ENCODE data around the gene FBXO41.

The FBXO41 gene

DNA sequence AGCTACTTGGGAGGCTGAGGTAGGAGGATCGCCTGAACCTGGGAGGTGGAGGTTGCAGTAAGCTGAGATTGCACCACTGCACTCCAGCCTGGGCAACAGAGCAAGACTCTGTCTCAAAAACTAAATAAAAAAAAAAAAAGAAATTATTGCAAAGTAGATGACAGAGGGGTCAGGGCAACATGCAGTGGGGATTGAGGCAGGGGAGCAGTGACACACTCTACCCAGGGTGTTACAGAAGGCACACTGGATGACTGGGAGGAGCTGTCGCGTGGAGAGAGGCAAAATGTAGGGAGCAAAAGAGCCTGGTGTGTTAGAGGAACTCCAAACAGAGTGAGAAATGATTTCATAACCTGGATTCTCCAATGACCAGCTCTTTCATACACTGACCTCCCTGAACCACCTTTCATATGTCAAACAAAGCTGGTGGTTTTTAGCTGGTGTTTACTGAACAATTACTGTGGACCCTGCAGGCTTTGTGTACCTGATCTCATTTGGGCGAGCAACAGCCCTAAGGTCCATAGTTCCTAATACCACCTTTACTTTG lies 22.1 kb downstream of the FBXO41 start:
- Histone ChIP-seq H3K4me3 (ENCODE audit: low read length) (no peak overlapping the region), H3K4me1 (ENCODE audit: control insufficient read depth, low read length) (peaks cover 14% of the 10 kb centered on the region), H3K4me2 (ENCODE audit: low read length) (no peak overlapping the region), H3K9me3 (ENCODE audit: control insufficient read depth, insufficient read depth, low read length) (no peaks in the 10 kb centered on the region), H3K36me3 (ENCODE audit: control insufficient read depth, low read length) (peaks cover 85% of the 10 kb centered on the region), H4K20me1 (ENCODE audit: control insufficient read depth, insufficient read depth, low read depth, low read length) (0 out of 2 replicates have a peak, but pooled peaks cover 2% of the 10 kb centered on the region), H3K9me2 (replicated peaks; ENCODE audit: control insufficient read depth, low read length) (no peaks in the 10 kb centered on the region), H3K27ac (ENCODE audit: low read depth, low read length) (no peak overlapping the region), H3K27me3 (ENCODE audit: control insufficient read depth, low read length) (no peaks in the 10 kb centered on the region), H3F3A (ENCODE audit: control insufficient read depth, insufficient read depth) (no peaks in the 10 kb centered on the region), H3K79me2 (ENCODE audit: control insufficient read depth, low read length) (peaks cover 11% of the 10 kb centered on the region)
- TF ChIP-seq, protein P1, sequence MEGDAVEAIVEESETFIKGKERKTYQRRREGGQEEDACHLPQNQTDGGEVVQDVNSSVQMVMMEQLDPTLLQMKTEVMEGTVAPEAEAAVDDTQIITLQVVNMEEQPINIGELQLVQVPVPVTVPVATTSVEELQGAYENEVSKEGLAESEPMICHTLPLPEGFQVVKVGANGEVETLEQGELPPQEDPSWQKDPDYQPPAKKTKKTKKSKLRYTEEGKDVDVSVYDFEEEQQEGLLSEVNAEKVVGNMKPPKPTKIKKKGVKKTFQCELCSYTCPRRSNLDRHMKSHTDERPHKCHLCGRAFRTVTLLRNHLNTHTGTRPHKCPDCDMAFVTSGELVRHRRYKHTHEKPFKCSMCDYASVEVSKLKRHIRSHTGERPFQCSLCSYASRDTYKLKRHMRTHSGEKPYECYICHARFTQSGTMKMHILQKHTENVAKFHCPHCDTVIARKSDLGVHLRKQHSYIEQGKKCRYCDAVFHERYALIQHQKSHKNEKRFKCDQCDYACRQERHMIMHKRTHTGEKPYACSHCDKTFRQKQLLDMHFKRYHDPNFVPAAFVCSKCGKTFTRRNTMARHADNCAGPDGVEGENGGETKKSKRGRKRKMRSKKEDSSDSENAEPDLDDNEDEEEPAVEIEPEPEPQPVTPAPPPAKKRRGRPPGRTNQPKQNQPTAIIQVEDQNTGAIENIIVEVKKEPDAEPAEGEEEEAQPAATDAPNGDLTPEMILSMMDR (IDR thresholded peaks at IDR 0.05; ENCODE audit: low read depth, low read length, poor library complexity, severe bottlenecking), result no peak
- no peak for TF ChIP-seq EZH2phosphoT487 (IDR thresholded peaks at IDR 0.05; ENCODE audit: borderline replicate concordance, low read length)

- TF ChIP-seq, protein P1 (IDR thresholded peaks at IDR 0.05; ENCODE audit: low read depth, low read length, poor library complexity, severe bottlenecking), result peak; percentile 49
- no peak for TF ChIP-seq EZH2phosphoT487 (IDR thresholded peaks at IDR 0.05; ENCODE audit: borderline replicate concordance, low read length)
- Histone ChIP-seq H3F3A (ENCODE audit: control insufficient read depth, insufficient read depth) (no peaks in the 10 kb centered on the region; the same call in 1 of the 2 replicates), H3K27ac (ENCODE audit: low read depth, low read length) (no peak overlapping the region), H3K79me2 (ENCODE audit: control insufficient read depth, low read length) (no peaks in the 10 kb centered on the region), H3K4me3 (ENCODE audit: low read length) (no peak overlapping the region), H3K4me1 (ENCODE audit: control insufficient read depth, low read length) (peaks cover 14% of the 10 kb centered on the region), H3K9me3 (ENCODE audit: control insufficient read depth, insufficient read depth, low read length) (no peaks in the 10 kb centered on the region), H3K36me3 (ENCODE audit: control insufficient read depth, low read length) (peaks cover 81% of the 10 kb centered on the region), H3K4me2 (ENCODE audit: low read length) (no peak overlapping the region), H3K9me2 (replicated peaks; ENCODE audit: control insufficient read depth, low read length) (no peaks in the 10 kb centered on the region), H3K27me3 (ENCODE audit: control insufficient read depth, low read length) (no peaks in the 10 kb centered on the region), H4K20me1 (ENCODE audit: control insufficient read depth, insufficient read depth, low read depth, low read length) (no peaks in the 10 kb centered on the region)
Observed at GRCh38 chr2:73260338-73260984, 23.8 kb downstream of the FBXO41 start.

DNA sequence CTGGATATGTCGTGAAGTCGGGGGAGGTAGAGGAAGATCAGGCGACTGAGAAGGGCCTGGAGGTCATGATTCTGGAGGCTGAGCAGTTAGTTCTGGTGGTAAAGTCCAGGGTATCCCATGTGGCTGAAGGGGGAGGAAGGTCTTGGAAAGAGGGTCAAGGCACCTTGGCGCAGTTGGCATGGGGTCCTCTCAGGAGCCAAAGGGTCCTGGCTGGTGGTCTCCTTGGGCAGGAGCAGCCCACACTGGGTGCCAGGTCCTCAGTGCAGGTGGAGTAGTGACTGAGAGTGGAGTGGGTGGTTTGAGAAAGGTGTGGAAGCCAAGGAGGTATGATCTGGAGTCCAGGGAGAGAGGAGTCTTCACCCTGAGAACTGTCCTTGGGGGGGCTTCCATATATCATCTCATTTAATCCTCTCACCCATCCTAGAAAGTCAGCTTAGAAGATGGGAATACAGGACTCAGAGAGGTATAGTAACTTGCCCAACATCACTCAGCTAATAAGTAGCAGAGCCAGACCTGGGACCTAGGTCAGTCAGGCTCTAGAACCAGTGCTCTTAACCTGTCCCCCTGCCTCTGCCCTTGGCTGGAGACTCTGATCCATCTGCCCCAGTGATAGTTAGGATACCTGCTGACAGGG lies 24.5 kb downstream of the FBXO41 start:
- Histone ChIP-seq H3K4me3 (ENCODE audit: low read length) (no peak overlapping the region), H4K20me1 (ENCODE audit: control insufficient read depth, insufficient read depth, low read depth, low read length) (no peaks in the 10 kb centered on the region)

More for the DNA sequence above, 24.5 kb downstream of the FBXO41 start:
- Histone ChIP-seq H3K4me1 (ENCODE audit: control insufficient read depth, low read length) (peaks cover 14% of the 10 kb centered on the region), H3F3A (ENCODE audit: control insufficient read depth, insufficient read depth) (no peaks in the 10 kb centered on the region; the same call in none of the 2 replicates), H3K27ac (ENCODE audit: low read depth, low read length) (no peak overlapping the region), H3K9me2 (replicated peaks; ENCODE audit: control insufficient read depth, low read length) (no peaks in the 10 kb centered on the region), H3K9me3 (ENCODE audit: control insufficient read depth, insufficient read depth, low read length) (no peaks in the 10 kb centered on the region), H3K79me2 (ENCODE audit: control insufficient read depth, low read length) (no peaks in the 10 kb centered on the region), H3K36me3 (ENCODE audit: control insufficient read depth, low read length) (peaks cover 81% of the 10 kb centered on the region), H3K27me3 (ENCODE audit: control insufficient read depth, low read length) (no peaks in the 10 kb centered on the region), H3K4me2 (ENCODE audit: low read length) (no peak overlapping the region)
- TF ChIP-seq, protein P1 (IDR thresholded peaks at IDR 0.05; ENCODE audit: low read depth, low read length, poor library complexity, severe bottlenecking), result no peak
- TF ChIP-seq EZH2phosphoT487 (IDR thresholded peaks at IDR 0.05; ENCODE audit: borderline replicate concordance, low read length), result no peak
